Jurkat, Clone E6-1 (cell line): Measurements from ENCODE around the gene FOSB.

Experiments
- DNase-seq: peaks from one replicate; pipeline ENCODE4 v3.0.0-alpha.2; 2011; ENCODE audit warnings: low read depth, low spot score
- H3K4me3 ChIP-seq: 2 replicates; pipeline ENCODE4 v1.5.1; 2011; ENCODE audit warnings: mild to moderate bottlenecking, low read length, control low read depth, moderate library complexity

Gene FOSB

GRCh38 chr19:45463241-45463640 is 4.6 kb upstream of the FOSB start:
- no peak for DNase-seq
- no peak overlapping the region for H3K4me3 ChIP-seq

GRCh38 chr19:45464274-45464673 is 3.5 kb upstream of the FOSB start:
- H3K4me3 ChIP-seq = no peak overlapping the region
- DNase-seq = no peak

- no peak overlapping the region for H3K4me3 ChIP-seq
- no peak for DNase-seq
Observed at GRCh38 chr19:45464852-45465441, 2.8 kb upstream of the FOSB start.

GRCh38 chr19:45467115-45467455 is 711 bp upstream of the FOSB start:
- no peak for DNase-seq
- H3K4me3 ChIP-seq = peak overlapping the region; percentile 86

- no peak for DNase-seq
- H3K4me3 ChIP-seq = peak overlapping the region; percentile 86
Observed at GRCh38 chr19:45468159-45468651, 409 bp downstream of the FOSB start.

- DNase-seq = no peak
- H3K4me3 ChIP-seq = peak overlapping the region; percentile 86
Observed at GRCh38 chr19:45468803-45469131, 971 bp downstream of the FOSB start.

- DNase-seq = peak; percentile 93
- H3K4me3 ChIP-seq = peak overlapping the region; percentile 86
Observed at GRCh38 chr19:45469132-45469944, 1.5 kb downstream of the FOSB start.

GRCh38 chr19:45469945-45470761 is 2.4 kb downstream of the FOSB start:
- no peak for DNase-seq
- peak overlapping the region; percentile 86 for H3K4me3 ChIP-seq

GRCh38 chr19:45470762-45471081 is 2.9 kb downstream of the FOSB start:
- no peak overlapping the region for H3K4me3 ChIP-seq
- no peak for DNase-seq

GRCh38 chr19:45471111-45471930 is 3.5 kb downstream of the FOSB start:
- H3K4me3 ChIP-seq = no peak overlapping the region
- DNase-seq = no peak

- DNase-seq = no peak
- H3K4me3 ChIP-seq = no peak overlapping the region
Observed at GRCh38 chr19:45471931-45472562, 4.3 kb downstream of the FOSB start.

- no peak overlapping the region for H3K4me3 ChIP-seq
- DNase-seq = no peak
Observed at GRCh38 chr19:45472563-45473366, 5.0 kb downstream of the FOSB start.

- DNase-seq = no peak
- no peak overlapping the region for H3K4me3 ChIP-seq
Observed at GRCh38 chr19:45473367-45473681, 5.5 kb downstream of the FOSB start.

GRCh38 chr19:45473682-45474605 is 6.1 kb downstream of the FOSB start:
- no peak for DNase-seq
- H3K4me3 ChIP-seq = no peak overlapping the region

- no peak for DNase-seq
- H3K4me3 ChIP-seq = no peak overlapping the region
Observed at GRCh38 chr19:45474606-45475521, 7.1 kb downstream of the FOSB start.

GRCh38 chr19:45475537-45476291 is 7.9 kb downstream of the FOSB start:
- DNase-seq = no peak
- H3K4me3 ChIP-seq = no peak overlapping the region
